DND-41 (cell line): ENCODE measurements around the gene MEN1.

Source experiments
- CTCF ChIP-seq: IDR thresholded peaks from 2 replicates; pipeline ENCODE4 v1.5.1; 2012; ENCODE audit warnings: borderline replicate concordance, low read length, moderate library complexity, mild to moderate bottlenecking; ENCODE audit not compliant: poor library complexity, severe bottlenecking; ENCODE audit errors: extremely low read depth
- EZH2 ChIP-seq: IDR thresholded peaks from 3 replicates; pipeline ENCODE4 v1.6.1; 2012; ENCODE audit warnings: borderline replicate concordance, low read depth, mild to moderate bottlenecking, moderate library complexity, low read length, inconsistent platforms; ENCODE audit not compliant: severe bottlenecking

DNA sequence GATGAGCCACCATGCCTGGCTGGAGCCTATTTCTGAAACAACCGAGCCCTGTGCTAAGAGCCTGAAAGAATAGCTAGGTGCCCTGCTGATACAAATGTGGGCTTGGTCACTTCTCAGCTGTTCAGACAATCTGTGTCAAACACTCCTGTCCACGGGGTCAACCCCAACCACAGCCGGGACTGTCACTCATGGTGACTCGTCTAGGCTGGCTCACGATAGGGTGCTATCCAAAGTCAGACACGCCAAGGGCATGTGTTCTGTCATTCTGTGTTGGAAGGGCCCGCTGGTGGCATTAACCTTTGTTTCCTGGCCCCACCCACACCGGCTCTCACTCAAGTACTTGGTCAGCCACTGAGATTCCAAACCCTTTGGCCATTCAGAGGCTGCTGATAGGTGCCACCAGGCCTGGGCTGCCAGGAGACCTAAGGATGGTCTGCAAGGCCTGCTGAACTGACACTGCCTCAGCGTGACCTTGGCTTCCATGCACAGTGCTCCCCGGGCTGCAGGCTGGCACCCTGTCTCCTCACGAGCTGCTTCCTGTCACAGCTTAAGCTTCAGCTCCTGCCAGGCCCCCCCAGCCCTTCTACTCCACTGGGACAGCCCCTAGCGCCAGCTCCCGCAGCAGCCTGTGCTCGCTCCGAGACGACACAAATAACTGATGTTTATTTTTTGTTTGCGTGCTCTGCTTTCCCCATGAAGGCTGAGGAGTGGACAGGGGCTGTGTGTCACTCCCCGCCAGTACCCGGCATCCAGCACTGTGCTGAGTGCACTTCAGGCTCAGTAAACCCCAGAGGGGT is 48.3 kb upstream of the MEN1 start:
- TF ChIP-seq CTCF (no peak), EZH2 (no peak)
